ENCODE results near the gene AURKA. TPM values are rescaled to one million over a fixed set of nuclear protein-coding genes. Genes with fewer than 3 reads are reported as not detected.

Gene AURKA
- total and polyA plus RNA-seq, 9 of the 15 experiments (the other 6 are each of a cell fraction or from before 2014, with no cell fraction given), result 72.7 to 162 (median 113) TPM

- H4K20me1 ChIP-seq (replicated peaks; ENCODE audit: control insufficient read depth, insufficient read depth, low read length), result peaks cover 24% of the 10 kb centered on the region
- H3K4me2 ChIP-seq (ENCODE audit: insufficient read depth, low read length), result no peak overlapping the region
- no peak overlapping the region for H3K9ac ChIP-seq (ENCODE audit: insufficient read depth in 1 of 2, low read depth in 2 of 2, low read length in 2 of 2)
- H2AFZ ChIP-seq (ENCODE audit: low read depth, low read length), result no peak overlapping the region
- ATAC-seq (no peak), FAIRE-seq (no peak), DNase-seq (ENCODE audit: extremely low read depth in 1 of 4, low spot score in 3 of 4) (no peak)
- in situ Hi-C loops (cut with MboI), result no loop called here
- CTCF ChIA-PET (ENCODE audit: low intra/inter-chr PET ratio), result no interaction called here
- no peak overlapping the region for H3K4me3 ChIP-seq
- POLR2A ChIA-PET, result interaction anchor here (1.4 to 2.2 kb wide), 3 partner anchors 10 to 19 kb away, joined by 6 to 12 read pairs (median 6); partner anchors contain the start of gene CASS4
- H3K4me1 ChIP-seq (replicated peaks in 1 of 2; ENCODE audit: control insufficient read depth in 2 of 2, insufficient read depth in 2 of 2, low read length in 2 of 2), result peaks cover 25 to 47% of the 10 kb centered on the region in 2 experiments
- H3K27ac ChIP-seq (ENCODE audit: extremely low read depth, low read depth, low read length), result peak overlapping the region; percentile 21; the same call in 1 of the 3 replicates
- intact Hi-C loops (cut with micrococcal nuclease), result no loop called here
- no peaks in the 10 kb centered on the region for H3K9me1 ChIP-seq (ENCODE audit: control insufficient read depth, insufficient read depth, low read length)
- no peaks in the 10 kb centered on the region for H3K27me3 ChIP-seq (ENCODE audit: control insufficient read depth in 2 of 2, insufficient read depth in 2 of 2, low read length in 2 of 2)
- peaks cover 88% of the 10 kb centered on the region for H3K36me3 ChIP-seq (ENCODE audit: control insufficient read depth, insufficient read depth, low read length)
- H3K9me3 ChIP-seq (replicated peaks; ENCODE audit: control insufficient read depth, insufficient read depth, low read depth, low read length), result no peaks in the 10 kb centered on the region
- TF ChIP-seq HDAC2 (IDR thresholded peaks at IDR 0.05), result 0 out of 2 replicates have a peak, but pooled peaks have one; percentile 15
- TF ChIP-seq KDM1A (IDR thresholded peaks at IDR 0.05), result peak; percentile 44 to 63; a peak in 3 of 4 replicates
- TF ChIP-seq CCNT2 (IDR thresholded peaks at IDR 0.05; ENCODE audit: borderline replicate concordance, extremely low read depth, insufficient read length, low read depth, low read length), result no peak
- 0 out of 4 replicates have a peak, but pooled peaks of 1 of the 2 experiments have one; percentile 29 for TF ChIP-seq RCOR1 (IDR thresholded peaks at IDR 0.05; ENCODE audit: borderline replicate concordance in 1 of 2, low read depth in 2 of 2, low read length in 2 of 2)
- TF ChIP-seq ESRRA (IDR thresholded peaks at IDR 0.05; ENCODE audit: borderline replicate concordance, low read depth), result peak; percentile 47; the same call in 1 of the 2 replicates
- TF ChIP-seq TSC22D4 (tag; IDR thresholded peaks at IDR 0.05), result no peak
- peak; percentile 74 for TF ChIP-seq CHD4 (IDR thresholded peaks at IDR 0.05; ENCODE audit: insufficient read depth, insufficient replicate concordance, low read depth, low read length, poor library complexity, severe bottlenecking)
- peak; percentile 65; the same call in 1 of the 2 replicates for TF ChIP-seq ADNP (tag; IDR thresholded peaks at IDR 0.05)
- TF ChIP-seq STAT5A (IDR thresholded peaks at IDR 0.05; ENCODE audit: borderline replicate concordance, low read length), result 0 out of 2 replicates have a peak, but pooled peaks have one; percentile 10
- peak; percentile 84 for TF ChIP-seq BCOR (IDR thresholded peaks at IDR 0.05)
- no peak for TF ChIP-seq MTA2 (IDR thresholded peaks at IDR 0.05; ENCODE audit: low read depth)
- TF ChIP-seq TFE3 (CRISPR knock-in tag; IDR thresholded peaks at IDR 0.05), result no peak
- TF ChIP-seq RBM25 (IDR thresholded peaks at IDR 0.05; ENCODE audit: low read depth, low read length, severe bottlenecking), result peak; percentile 97
- no TSS peak for BruUV-seq (replicated peaks)
- WGBS (ENCODE audit: insufficient coverage, low coverage, missing lambda C conversion rate), result 100% methylated on average over 1 of the region's 1 CpG
- peaks cover 100% of the 10 kb centered on the region for H3K79me2 ChIP-seq (ENCODE audit: control insufficient read depth, insufficient read depth, low read length)
These were observed 38.9 kb upstream of the AURKA start for GRCh38 chr20:56430957-56431356.

Data from K562 (cell line).